HAP-1 (cell line): ENCODE measurements around the gene KNOP1.
"Not testable (repeated sequence)": the region's sequence is repeated elsewhere in the genome, so short reads cannot be mapped to it uniquely, and the experiment has no call there.

ENCODE experiments used
- DNase-seq, 2 experiments: peaks; one replicate each; pipeline ENCODE4 v3.0.0-alpha.2; 2016 to 2020; ENCODE audit warnings: low spot score in 2 of 2
- H3K27me3 ChIP-seq: fragments of 250-450 bp; sonication (Bioruptor Pico); 2 replicates; pipeline ENCODE4 v1.5.1; 2020; ENCODE audit warnings: low read depth, mild to moderate bottlenecking, moderate library complexity
- H3K36me3 ChIP-seq: fragments of 250-450 bp; sonication (Bioruptor Pico); replicated peaks from 2 replicates; pipeline ENCODE4 v1.5.1; 2020; ENCODE audit warnings: mild to moderate bottlenecking
- H3K4me1 ChIP-seq: fragments of 250-450 bp; sonication (Bioruptor Pico); 2 replicates; pipeline ENCODE4 v1.5.1; 2020; ENCODE audit warnings: mild to moderate bottlenecking
- H3K4me3 ChIP-seq: fragments of 250-450 bp; sonication (Bioruptor Pico); 2 replicates; pipeline ENCODE4 v1.5.1; 2020; ENCODE audit warnings: mild to moderate bottlenecking, moderate library complexity
- H3K9me3 ChIP-seq: fragments of 250-450 bp; sonication (Bioruptor Pico); 2 replicates; pipeline ENCODE4 v1.5.1; 2020; ENCODE audit warnings: mild to moderate bottlenecking, moderate library complexity
- in situ Hi-C: fragments of 300-500 bp; cut with MboI; formaldehyde crosslinking; loops from 3 replicates; pipeline ENCODE4 v1.14.3; 2020; ENCODE audit warnings: low sequenced_read_pairs, inconsistent platforms, mixed read lengths

The KNOP1 gene

GRCh38 chr16:19722269-19722952 lies 4.4 kb upstream of the KNOP1 start:
- DNase-seq = no peak
- no peaks in the 10 kb centered on the region; the same call in 1 of the 2 replicates for H3K36me3 ChIP-seq
- in situ Hi-C loops = no loop called here
- peaks cover 6% of the 10 kb centered on the region for H3K4me1 ChIP-seq
- H3K4me3 ChIP-seq = no peak overlapping the region
- no peaks in the 10 kb centered on the region for H3K27me3 ChIP-seq
- H3K9me3 ChIP-seq = no peaks in the 10 kb centered on the region

GRCh38 chr16:19718624-19718965 lies 568 bp upstream of the KNOP1 start:
- Histone ChIP-seq H3K4me3 (peak overlapping the region; percentile 84), H3K9me3 (no peaks in the 10 kb centered on the region), H3K27me3 (no peaks in the 10 kb centered on the region), H3K36me3 (peaks cover 20% of the 10 kb centered on the region), H3K4me1 (peaks cover 12% of the 10 kb centered on the region)
- peak; percentile 27 to 56 for DNase-seq
- in situ Hi-C loops = loop anchor here (5.0 kb wide), 1 partner anchor 169 kb away; no protein-coding TSS in a partner anchor

GRCh38 chr16:19717314-19717713 lies 713 bp downstream of the KNOP1 start:
- Histone ChIP-seq H3K4me1 (peaks cover 12% of the 10 kb centered on the region), H3K27me3 (no peaks in the 10 kb centered on the region), H3K4me3 (peak overlapping the region; percentile 84), H3K36me3 (peaks cover 30% of the 10 kb centered on the region), H3K9me3 (no peaks in the 10 kb centered on the region)
- in situ Hi-C loops = loop anchor here (5.0 kb wide), 1 partner anchor 170 kb away; no protein-coding TSS in a partner anchor
- peak in 1 of 2 experiments; percentile 30 for DNase-seq

GRCh38 chr16:19716728-19717127 lies 1.3 kb downstream of the KNOP1 start:
- in situ Hi-C loops = loop anchor here (5.0 kb wide), 1 partner anchor 171 kb away; no protein-coding TSS in a partner anchor
- peaks cover 36% of the 10 kb centered on the region for H3K36me3 ChIP-seq
- H3K9me3 ChIP-seq, H3K27me3 ChIP-seq, DNase-seq: not testable (repeated sequence)
- H3K4me1 ChIP-seq = peaks cover 12% of the 10 kb centered on the region
- peak overlapping the region; percentile 84 for H3K4me3 ChIP-seq

GRCh38 chr16:19716183-19716582 lies 1.8 kb downstream of the KNOP1 start:
- in situ Hi-C loops = loop anchor here (5.0 kb wide), 1 partner anchor 171 kb away; no protein-coding TSS in a partner anchor

GRCh38 chr16:19715566-19715965 lies 2.5 kb downstream of the KNOP1 start:
- Histone ChIP-seq H3K4me3 (no peak overlapping the region), H3K4me1 (peaks cover 10% of the 10 kb centered on the region; the same call in 1 of the 2 replicates), H3K9me3 (no peaks in the 10 kb centered on the region), H3K36me3 (peaks cover 45% of the 10 kb centered on the region), H3K27me3 (no peaks in the 10 kb centered on the region)
- no peak for DNase-seq
- in situ Hi-C loops = loop anchor here (5.0 kb wide), 1 partner anchor 172 kb away; no protein-coding TSS in a partner anchor

More at GRCh38 chr16:19716183-19716582, 1.8 kb downstream of the KNOP1 start:
- Histone ChIP-seq H3K27me3 (no peaks in the 10 kb centered on the region), H3K4me3 (peak overlapping the region; percentile 84; the same call in 1 of the 2 replicates), H3K36me3 (peaks cover 42% of the 10 kb centered on the region), H3K9me3 (no peaks in the 10 kb centered on the region), H3K4me1 (peaks cover 12% of the 10 kb centered on the region)
- no peak for DNase-seq

- no peak for DNase-seq
- Histone ChIP-seq H3K4me1 (peaks cover 6% of the 10 kb centered on the region; the same call in 1 of the 2 replicates), H3K27me3 (no peaks in the 10 kb centered on the region), H3K4me3 (no peak overlapping the region), H3K9me3 (no peaks in the 10 kb centered on the region), H3K36me3 (peaks cover 57% of the 10 kb centered on the region)
- in situ Hi-C loops = no loop called here
Measured at GRCh38 chr16:19713697-19714096, 4.3 kb downstream of the KNOP1 start.

- DNase-seq = no peak
- no peak overlapping the region for H3K4me3 ChIP-seq
- peaks cover 57% of the 10 kb centered on the region for H3K36me3 ChIP-seq
- no peaks in the 10 kb centered on the region for H3K9me3 ChIP-seq
- H3K27me3 ChIP-seq = no peaks in the 10 kb centered on the region
- H3K4me1 ChIP-seq = peaks cover 6% of the 10 kb centered on the region; the same call in 1 of the 2 replicates
- in situ Hi-C loops = no loop called here
Measured at GRCh38 chr16:19712418-19713058, 5.5 kb downstream of the KNOP1 start.

GRCh38 chr16:19711643-19712042 lies 6.4 kb downstream of the KNOP1 start:
- Histone ChIP-seq H3K9me3 (no peaks in the 10 kb centered on the region), H3K4me1 (peaks cover 6% of the 10 kb centered on the region; the same call in 1 of the 2 replicates), H3K27me3 (no peaks in the 10 kb centered on the region), H3K4me3 (no peak overlapping the region), H3K36me3 (peaks cover 64% of the 10 kb centered on the region)
- in situ Hi-C loops = no loop called here
- no peak for DNase-seq

GRCh38 chr16:19710991-19711545 lies 7.0 kb downstream of the KNOP1 start:
- Histone ChIP-seq H3K9me3 (no peaks in the 10 kb centered on the region), H3K27me3 (no peaks in the 10 kb centered on the region), H3K4me3 (no peak overlapping the region), H3K4me1 (peaks cover 1% of the 10 kb centered on the region; the same call in 1 of the 2 replicates), H3K36me3 (peaks cover 67% of the 10 kb centered on the region)
- in situ Hi-C loops = no loop called here
- no peak for DNase-seq

GRCh38 chr16:19710191-19710908 lies 7.7 kb downstream of the KNOP1 start:
- Histone ChIP-seq H3K4me3 (no peak overlapping the region), H3K36me3 (peaks cover 71% of the 10 kb centered on the region), H3K27me3 (no peaks in the 10 kb centered on the region), H3K9me3 (no peaks in the 10 kb centered on the region), H3K4me1 (no peaks in the 10 kb centered on the region)
- DNase-seq = no peak
- in situ Hi-C loops = no loop called here

- in situ Hi-C loops = no loop called here
Measured at GRCh38 chr16:19709381-19710136, 8.5 kb downstream of the KNOP1 start.

More at GRCh38 chr16:19709381-19710136, 8.5 kb downstream of the KNOP1 start:
- H3K4me3 ChIP-seq = no peak overlapping the region
- no peaks in the 10 kb centered on the region for H3K4me1 ChIP-seq
- H3K9me3 ChIP-seq = no peaks in the 10 kb centered on the region
- H3K36me3 ChIP-seq = peaks cover 73% of the 10 kb centered on the region
- no peak for DNase-seq
- H3K27me3 ChIP-seq = no peaks in the 10 kb centered on the region
